ENCODE data around the gene HPGDS. TPM values are rescaled to one million over a fixed set of nuclear protein-coding genes. Genes with fewer than 3 reads are reported as not detected.

The HPGDS gene
- total and polyA plus RNA-seq, 12 donors, result 0.48 to 3.1 (median 1.3) TPM

GRCh38 chr4:94271248-94271647, 71.4 kb downstream of the HPGDS start:
- WGBS, 4 donors, result 48 to 92% (median 73%) methylated on average over 2 of the region's 2 CpGs
- H3K27ac ChIP-seq, result no peak overlapping the region
- DNase-seq, result no peak
- no peaks in the 10 kb centered on the region for H3K4me1 ChIP-seq (replicated peaks in 1 of 2)
- peaks cover 0 to 18% of the 10 kb centered on the region in 2 donors for H3K36me3 ChIP-seq (replicated peaks in 1 of 2)
- TF ChIP-seq POLR2A (IDR thresholded peaks at IDR 0.05) (no peak), CTCF (IDR thresholded peaks at IDR 0.05) (no peak)
- no peaks in the 10 kb centered on the region for H3K27me3 ChIP-seq
- intact Hi-C loops (cut with DNase I), result no loop called here
- no peaks in the 10 kb centered on the region for H3K9me3 ChIP-seq (replicated peaks in 1 of 3)
- H3K4me3 ChIP-seq, result no peak overlapping the region

GRCh38 chr4:94267037-94267436, 75.6 kb downstream of the HPGDS start:
- no peaks in the 10 kb centered on the region for H3K9me3 ChIP-seq (replicated peaks in 1 of 3)
- WGBS, 4 donors, result 95 to 98% (median 98%) methylated on average over 4 of the region's 4 CpGs
- H3K4me3 ChIP-seq, result no peak overlapping the region
- H3K27me3 ChIP-seq, result no peaks in the 10 kb centered on the region
- H3K4me1 ChIP-seq (replicated peaks in 1 of 2), result no peaks in the 10 kb centered on the region
- TF ChIP-seq CTCF (IDR thresholded peaks at IDR 0.05) (no peak), POLR2A (IDR thresholded peaks at IDR 0.05) (no peak)
- no peak for DNase-seq
- intact Hi-C loops (cut with DNase I), result no loop called here
- no peak overlapping the region for H3K27ac ChIP-seq
- peaks cover 0 to 7% of the 10 kb centered on the region in 2 donors for H3K36me3 ChIP-seq (replicated peaks in 1 of 2)

DNA sequence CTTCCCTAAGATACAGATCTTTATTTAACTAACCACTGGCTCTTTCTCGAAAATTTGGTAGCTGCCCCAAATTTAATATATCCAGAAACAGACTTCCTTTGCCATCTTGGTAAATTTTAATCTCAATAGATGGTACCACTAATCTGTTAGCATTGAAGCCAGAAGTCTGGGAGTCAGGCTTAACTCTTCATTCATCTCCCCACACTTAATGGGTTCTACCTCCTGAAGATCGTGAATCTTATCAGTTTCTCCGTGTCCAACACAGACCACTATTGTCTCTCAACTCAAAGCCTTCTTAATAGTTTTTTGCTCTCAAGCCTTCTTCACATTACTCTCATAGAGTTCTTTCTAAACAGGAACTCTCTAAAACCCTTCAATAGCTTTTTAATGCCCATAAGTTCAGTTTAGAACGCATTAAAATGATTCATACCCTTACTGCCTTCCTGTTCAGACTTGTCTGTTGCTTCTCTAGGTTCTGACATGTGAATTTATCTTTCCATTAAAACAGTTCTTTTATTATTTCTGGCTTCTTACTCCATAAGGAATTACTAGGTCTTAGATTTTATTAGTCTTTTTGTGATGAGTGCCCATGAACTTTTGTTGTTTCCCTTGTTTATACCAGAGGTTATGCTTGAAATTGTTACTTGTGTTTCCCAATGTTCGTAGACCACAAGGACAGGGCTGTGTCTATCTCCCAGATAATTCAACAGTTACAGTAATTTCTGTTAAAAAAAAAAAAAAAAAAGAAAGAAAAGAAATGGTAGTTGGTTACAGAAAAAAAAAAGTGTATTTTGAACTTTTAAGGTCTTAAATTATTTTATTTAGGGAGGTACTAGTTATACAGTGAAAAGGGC, 80.2 kb downstream of the HPGDS start:
- H3K36me3 ChIP-seq (replicated peaks in 1 of 2), result no peaks in the 10 kb centered on the region
- no peak overlapping the region for H3K4me3 ChIP-seq
- no peaks in the 10 kb centered on the region for H3K9me3 ChIP-seq (replicated peaks in 1 of 3)
- H3K27me3 ChIP-seq, result no peaks in the 10 kb centered on the region
- DNase-seq, result no peak
- H3K27ac ChIP-seq, result no peak overlapping the region
- intact Hi-C loops (cut with DNase I), result no loop called here
- no peak for TF ChIP-seq POLR2A (IDR thresholded peaks at IDR 0.05)
- TF ChIP-seq CTCF (IDR thresholded peaks at IDR 0.05), result no peak
- H3K4me1 ChIP-seq (replicated peaks in 1 of 2), result no peaks in the 10 kb centered on the region
- WGBS, 4 donors, result 73 to 81% (median 78%) methylated on average over 5 of the region's 5 CpGs

DNA sequence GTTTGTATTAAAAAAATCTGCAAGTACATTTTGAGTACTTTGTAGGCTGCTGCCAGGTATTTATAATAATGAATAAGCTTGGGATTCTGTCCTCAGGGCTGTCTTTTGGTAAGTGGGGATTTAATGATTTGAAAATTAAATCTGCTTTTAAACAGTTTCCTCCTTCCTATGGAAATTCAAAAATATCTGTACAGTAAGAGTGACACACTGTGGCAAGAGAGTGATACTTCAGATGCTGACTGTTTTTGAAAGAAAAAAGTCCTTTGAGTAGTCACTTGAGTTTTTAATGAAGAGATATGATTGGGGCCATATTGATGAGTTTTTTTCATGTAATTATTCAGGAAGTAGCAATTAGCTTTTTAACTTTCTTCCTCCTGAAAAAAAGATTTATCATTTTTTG, 85.8 kb downstream of the HPGDS start:
- no peaks in the 10 kb centered on the region for H3K4me1 ChIP-seq (replicated peaks in 1 of 2)
- intact Hi-C loops (cut with DNase I), result no loop called here
- peaks cover 0 to 13% of the 10 kb centered on the region in 2 donors for H3K36me3 ChIP-seq (replicated peaks in 1 of 2)

More for the DNA sequence above, 85.8 kb downstream of the HPGDS start:
- Histone ChIP-seq H3K27ac (no peak overlapping the region), H3K9me3 (replicated peaks in 1 of 3) (no peaks in the 10 kb centered on the region), H3K4me3 (no peak overlapping the region), H3K27me3 (no peaks in the 10 kb centered on the region)
- TF ChIP-seq CTCF (IDR thresholded peaks at IDR 0.05) (peak in 1 of 6 experiments; percentile 30), POLR2A (IDR thresholded peaks at IDR 0.05) (no peak)
- DNase-seq, result no peak
